ENCODE measurements around the gene PLIN3.

PLIN3 gene

GRCh38 chr19:4867534-4868285, at the start of gene PLIN3:
TSS of gene PLIN3 (minus strand) at chr19:4867667. CDS start at chr19:4861394, 6,273 bp downstream.
- POLR2A ChIA-PET = interaction anchor here (0.6 to 4.1 kb wide), 12 partner anchors 9 to 169 kb away, joined by 3 to 23 read pairs (median 3); partner anchors contain the start of genes FEM1A and KDM4B
- H3K4me3 ChIP-seq (ENCODE audit: low read depth, low read length) = peak within 1 kb of the TSS; percentile 88
- DNase-seq (ENCODE audit: low read depth, low spot score) = peak; percentile 59
- TF ChIP-seq, protein P1, sequence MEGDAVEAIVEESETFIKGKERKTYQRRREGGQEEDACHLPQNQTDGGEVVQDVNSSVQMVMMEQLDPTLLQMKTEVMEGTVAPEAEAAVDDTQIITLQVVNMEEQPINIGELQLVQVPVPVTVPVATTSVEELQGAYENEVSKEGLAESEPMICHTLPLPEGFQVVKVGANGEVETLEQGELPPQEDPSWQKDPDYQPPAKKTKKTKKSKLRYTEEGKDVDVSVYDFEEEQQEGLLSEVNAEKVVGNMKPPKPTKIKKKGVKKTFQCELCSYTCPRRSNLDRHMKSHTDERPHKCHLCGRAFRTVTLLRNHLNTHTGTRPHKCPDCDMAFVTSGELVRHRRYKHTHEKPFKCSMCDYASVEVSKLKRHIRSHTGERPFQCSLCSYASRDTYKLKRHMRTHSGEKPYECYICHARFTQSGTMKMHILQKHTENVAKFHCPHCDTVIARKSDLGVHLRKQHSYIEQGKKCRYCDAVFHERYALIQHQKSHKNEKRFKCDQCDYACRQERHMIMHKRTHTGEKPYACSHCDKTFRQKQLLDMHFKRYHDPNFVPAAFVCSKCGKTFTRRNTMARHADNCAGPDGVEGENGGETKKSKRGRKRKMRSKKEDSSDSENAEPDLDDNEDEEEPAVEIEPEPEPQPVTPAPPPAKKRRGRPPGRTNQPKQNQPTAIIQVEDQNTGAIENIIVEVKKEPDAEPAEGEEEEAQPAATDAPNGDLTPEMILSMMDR (IDR thresholded peaks at IDR 0.05; ENCODE audit: insufficient read depth, low read length, missing control alignments) = no peak
- CTCF ChIA-PET = interaction anchor here (0.8 to 11.6 kb wide), 10 partner anchors 14 to 163 kb away, joined by 3 to 129 read pairs (median 6); partner anchors contain the start of gene FEM1A

GRCh38 chr19:4916292-4917082, 49.0 kb upstream of the PLIN3 start:
- no peak overlapping the region for H3K4me3 ChIP-seq (ENCODE audit: low read depth, low read length)
- CTCF ChIA-PET = interaction anchor here (1.0 to 8.6 kb wide), 6 partner anchors 11 to 113 kb away, joined by 3 to 243 read pairs (median 43); partner anchors contain the start of gene PLIN3
- TF ChIP-seq, protein P1 (IDR thresholded peaks at IDR 0.05; ENCODE audit: insufficient read depth, low read length, missing control alignments) = no peak
- no peak for DNase-seq (ENCODE audit: low read depth, low spot score)
- POLR2A ChIA-PET = no interaction called here

GRCh38 chr19:4914736-4915501, 47.5 kb upstream of the PLIN3 start:
- POLR2A ChIA-PET = interaction anchor here (1.0 kb wide), 3 partner anchors 48 to 124 kb away, joined by 3 to 5 read pairs (median 3); partner anchors contain the start of genes FEM1A, KDM4B and PLIN3
- DNase-seq (ENCODE audit: low read depth, low spot score) = no peak

GRCh38 chr19:4913996-4914735, 46.7 kb upstream of the PLIN3 start:
- H3K4me3 ChIP-seq (ENCODE audit: low read depth, low read length) = no peak overlapping the region
- CTCF ChIA-PET = interaction anchor here (0.9 to 8.6 kb wide), 5 partner anchors 13 to 116 kb away, joined by 3 to 243 read pairs (median 82); partner anchors contain the start of gene PLIN3
- TF ChIP-seq, protein P1 (IDR thresholded peaks at IDR 0.05; ENCODE audit: insufficient read depth, low read length, missing control alignments) = no peak
- POLR2A ChIA-PET = interaction anchor here (0.6 to 1.0 kb wide), 2 partner anchors 44 to 123 kb away, joined by 4 to 5 read pairs; partner anchors contain the start of gene FEM1A
- DNase-seq (ENCODE audit: low read depth, low spot score) = no peak

More at GRCh38 chr19:4914736-4915501, 47.5 kb upstream of the PLIN3 start:
- CTCF ChIA-PET = interaction anchor here (1.8 to 8.6 kb wide), 4 partner anchors 13 to 115 kb away, joined by 8 to 243 read pairs (median 106); partner anchors contain the start of gene PLIN3
- TF ChIP-seq, protein P1 (IDR thresholded peaks at IDR 0.05; ENCODE audit: insufficient read depth, low read length, missing control alignments) = no peak
- H3K4me3 ChIP-seq (ENCODE audit: low read depth, low read length) = peak overlapping the region; percentile 18; the same call in 1 of the 2 replicates

Measured in AG04449 (cell line).